GM18499 (cell line): Measurements from ENCODE around the gene SLC29A1.
"Not testable (repeated sequence)": the region's sequence is repeated elsewhere in the genome, so short reads cannot be mapped to it uniquely, and the experiment has no call there.

Experiments used
- ATAC-seq: cut with Tn5 transposase; IDR thresholded peaks from one replicate; pipeline ENCODE4 v1.9.1; 2021; ENCODE audit warnings: moderate number of reproducible peaks; ENCODE audit not compliant: insufficient read depth, unreplicated experiment

Gene SLC29A1

DNA sequence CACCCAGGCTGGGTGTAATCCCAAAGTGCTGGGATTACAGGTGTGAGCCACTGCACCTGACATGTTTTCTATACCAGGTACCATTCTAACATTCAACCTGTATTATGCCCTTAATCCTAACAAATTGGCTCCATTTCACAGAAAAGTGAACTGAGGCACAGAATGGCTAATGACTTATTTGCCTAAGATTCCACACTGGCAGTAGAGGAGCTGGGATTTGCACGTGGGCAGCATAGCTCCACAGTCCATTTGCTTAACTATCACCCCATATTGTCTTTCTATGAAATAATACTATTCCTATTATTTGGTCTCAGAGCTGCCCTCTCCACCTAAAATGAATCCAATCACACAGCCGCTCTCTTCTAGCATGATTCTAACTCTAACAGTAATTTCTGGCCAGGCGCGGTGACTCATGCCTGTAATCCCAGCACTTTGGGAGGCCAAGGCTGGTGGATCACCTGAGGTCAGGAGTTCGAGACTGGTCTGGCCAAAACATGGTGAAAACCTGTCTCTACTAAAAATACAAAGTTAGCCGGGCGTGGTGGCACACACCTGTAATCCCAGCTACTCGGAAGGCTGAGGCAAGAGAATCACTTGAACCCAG, 30.0 kb upstream of the SLC29A1 start:
- ATAC-seq = no peak

DNA sequence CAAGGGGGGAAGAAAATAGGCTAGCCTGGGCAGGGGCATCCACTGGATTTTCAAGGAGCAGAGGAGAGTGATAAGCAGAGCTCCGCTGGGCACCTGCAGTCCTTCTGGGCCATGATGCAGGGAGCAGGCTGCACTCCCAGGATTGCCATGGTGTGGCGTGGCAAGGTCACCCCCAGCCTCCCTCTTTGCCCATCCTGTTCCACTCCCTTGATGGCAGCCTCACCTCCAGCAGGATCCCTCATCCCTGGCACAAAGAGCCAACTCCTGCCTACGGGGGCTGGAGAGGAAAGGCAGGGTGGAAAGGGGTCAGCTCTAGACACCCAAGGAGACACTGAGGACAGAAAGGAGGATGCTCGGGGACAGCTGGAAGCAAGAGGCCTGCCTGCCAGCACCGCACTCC, 29.1 kb upstream of the SLC29A1 start:
- ATAC-seq = no peak

DNA sequence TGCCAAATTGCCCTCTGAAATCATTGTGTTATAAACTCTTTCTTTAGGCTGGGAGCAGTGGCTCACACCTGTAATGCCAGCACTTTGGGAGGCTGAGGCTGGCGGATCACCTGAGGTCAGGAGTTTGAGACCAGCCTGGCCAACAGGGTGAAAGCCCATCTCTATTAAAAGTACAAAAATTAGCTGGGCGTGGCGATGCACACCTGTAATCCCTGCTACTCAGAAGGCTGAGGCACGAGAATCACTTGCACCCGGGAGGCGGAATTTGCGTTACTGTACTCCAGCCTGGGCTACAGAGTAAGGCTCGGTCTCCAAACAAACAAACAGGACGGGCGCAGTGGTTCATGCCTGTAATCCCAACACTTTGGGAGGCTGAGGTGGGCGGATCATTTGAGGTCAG, 27.0 kb upstream of the SLC29A1 start:
- ATAC-seq = not testable (repeated sequence)

DNA sequence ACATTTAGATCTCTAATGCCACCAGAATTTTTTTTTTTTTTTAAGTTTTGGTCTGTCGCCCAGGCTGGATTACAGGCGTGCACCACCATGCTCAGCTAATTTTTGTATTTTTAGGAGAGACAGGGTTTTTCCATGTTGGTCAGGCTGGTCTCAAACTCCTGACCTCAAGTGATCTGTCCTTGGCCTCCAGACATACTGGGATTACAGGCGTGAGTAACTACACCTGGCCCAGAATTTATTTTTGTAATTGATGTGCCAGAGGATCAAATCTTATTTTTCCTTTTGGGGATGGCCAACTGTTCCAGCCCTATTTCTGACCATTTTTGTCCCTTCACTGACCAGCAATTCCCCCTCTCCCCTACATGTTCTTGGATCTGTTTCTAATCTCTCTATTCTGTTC, 24.7 kb upstream of the SLC29A1 start:
- ATAC-seq = no peak

DNA sequence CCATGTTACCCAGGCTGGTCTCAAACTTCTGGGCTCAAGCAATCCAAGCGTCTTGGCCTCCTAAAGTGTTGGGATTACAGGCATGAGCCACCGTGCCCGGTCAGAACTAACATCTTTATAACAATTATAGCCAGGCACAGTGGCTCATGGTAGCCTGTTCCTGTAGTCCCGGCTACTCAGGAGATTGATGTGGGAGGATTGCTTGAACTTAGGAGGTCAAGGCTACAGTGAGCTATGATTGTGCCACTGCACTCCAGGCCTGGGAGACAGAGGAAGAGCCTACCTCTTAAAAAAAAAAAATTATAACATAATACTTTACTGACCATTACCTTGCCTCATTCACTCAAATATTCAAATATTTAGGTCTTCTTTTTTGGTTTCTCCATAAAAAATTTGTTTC, 23.5 kb upstream of the SLC29A1 start:
- ATAC-seq = no peak

DNA sequence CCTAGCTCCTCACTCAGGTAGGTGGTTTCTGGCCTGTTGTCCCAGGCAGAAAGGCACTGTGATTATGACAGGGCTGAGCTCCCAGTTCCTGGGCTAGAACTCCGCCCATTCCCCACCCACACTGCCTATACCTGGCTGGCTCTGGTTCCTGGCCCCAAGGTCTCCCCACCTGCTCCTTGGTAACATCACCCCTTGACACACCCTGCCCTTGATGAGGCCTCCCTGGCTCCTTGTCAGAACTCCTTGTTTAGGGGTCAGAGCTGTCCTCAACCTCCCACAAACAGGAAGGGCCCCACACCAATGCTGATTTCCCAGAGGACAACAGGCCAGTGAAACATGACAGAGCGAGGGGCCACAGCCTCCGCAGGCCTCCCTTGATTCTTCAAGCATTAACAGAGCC, 22.2 kb upstream of the SLC29A1 start:
- ATAC-seq = no peak

DNA sequence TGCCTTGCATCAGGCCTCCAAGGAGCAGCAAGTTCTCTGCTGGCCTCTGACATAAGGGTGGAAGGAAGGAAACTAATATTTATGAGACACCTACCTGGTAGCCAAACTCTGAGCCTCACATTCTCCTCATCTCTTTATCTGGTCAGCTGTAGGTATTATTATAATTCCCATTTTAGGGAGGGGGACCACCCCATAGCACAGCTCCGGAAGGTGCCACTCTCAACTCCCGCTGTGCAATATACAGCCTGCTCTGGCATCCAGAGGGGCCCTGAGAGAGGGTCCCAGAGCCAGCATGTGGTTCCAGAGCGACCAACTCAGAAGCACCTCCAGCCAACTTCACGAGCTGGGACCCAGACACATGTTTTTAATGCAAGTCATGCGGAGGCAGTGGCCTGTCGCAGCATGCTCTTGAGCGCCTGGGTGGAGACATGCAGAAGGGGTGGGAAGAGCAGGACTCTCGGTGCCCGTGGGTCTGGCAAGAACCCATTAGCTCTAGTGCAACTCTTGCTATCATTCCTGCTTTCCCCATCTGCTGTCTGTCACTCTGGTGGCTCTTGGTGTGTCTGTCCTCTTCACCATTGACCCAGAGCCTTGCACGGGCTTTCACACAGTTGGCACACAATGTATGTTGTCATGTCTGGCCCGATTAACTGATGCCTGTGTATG, 21.6 kb upstream of the SLC29A1 start:
- no peak for ATAC-seq

DNA sequence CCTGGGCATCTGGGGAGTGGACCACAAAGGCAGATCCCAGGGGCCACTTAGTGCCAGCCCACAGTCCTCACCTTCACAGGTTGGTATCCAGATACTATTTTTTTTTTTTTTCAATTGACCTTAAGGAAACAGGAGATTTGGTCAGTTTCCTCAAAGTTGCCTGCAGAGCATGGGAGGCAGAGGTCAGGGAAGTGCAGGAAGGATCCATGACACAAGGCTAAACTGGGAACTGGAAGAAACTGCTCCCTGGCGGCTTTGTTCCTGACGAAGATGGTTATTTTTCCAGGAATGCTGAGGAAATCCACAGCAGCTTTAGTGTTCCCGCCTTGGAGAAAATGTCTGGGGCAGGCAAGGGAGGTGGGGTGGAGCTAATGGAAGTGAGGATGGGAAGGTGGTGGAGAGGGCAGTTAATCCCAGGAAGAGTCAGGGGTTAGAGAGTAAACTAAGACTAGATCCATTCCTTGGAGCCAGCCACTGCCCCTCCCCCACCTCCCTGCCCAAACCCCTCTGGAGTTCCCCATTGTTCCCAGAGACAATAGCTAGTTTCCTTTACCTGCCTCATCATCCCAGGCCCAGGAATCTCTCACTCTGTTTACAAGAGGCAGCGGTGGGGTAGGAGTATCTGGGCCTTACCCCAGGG, 20.9 kb upstream of the SLC29A1 start:
- ATAC-seq = no peak

DNA sequence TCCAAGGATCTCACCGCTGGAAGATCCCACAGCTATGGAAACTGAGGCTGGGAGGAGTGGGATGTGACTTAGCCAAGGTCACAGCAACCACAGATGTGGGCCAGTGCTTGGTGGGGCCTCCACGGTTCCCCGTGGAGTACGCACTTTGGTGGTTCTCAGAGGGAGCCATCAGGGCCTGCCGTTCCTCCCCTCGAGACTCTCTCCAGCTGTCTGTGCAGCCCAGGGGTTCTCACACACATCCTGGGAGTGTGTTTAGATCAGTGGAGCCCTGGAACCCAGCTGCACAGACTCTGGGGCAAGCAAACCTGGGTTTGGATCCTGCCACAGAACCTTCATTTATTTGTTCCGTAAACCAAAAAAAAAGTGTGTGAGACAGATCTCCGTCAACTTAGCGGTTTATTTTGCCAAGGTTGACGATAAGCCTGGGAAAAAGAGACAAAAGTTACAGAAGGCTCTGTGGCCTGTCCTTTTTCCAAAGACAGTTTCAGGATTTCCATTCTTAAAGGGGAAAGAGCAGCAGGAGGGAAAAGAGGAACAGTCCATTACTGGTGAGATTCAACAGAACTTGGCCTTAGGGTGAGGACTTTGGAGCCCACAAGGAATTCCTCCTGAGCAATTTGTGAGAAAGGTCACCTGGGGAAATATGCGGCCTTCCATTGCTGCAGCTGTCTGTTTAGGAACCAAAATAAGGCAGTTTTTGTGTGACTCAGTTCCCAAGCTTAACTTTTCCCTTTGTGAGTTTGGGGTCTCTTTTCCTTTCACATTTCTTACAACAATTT, 20.2 kb upstream of the SLC29A1 start:
- ATAC-seq = no peak

DNA sequence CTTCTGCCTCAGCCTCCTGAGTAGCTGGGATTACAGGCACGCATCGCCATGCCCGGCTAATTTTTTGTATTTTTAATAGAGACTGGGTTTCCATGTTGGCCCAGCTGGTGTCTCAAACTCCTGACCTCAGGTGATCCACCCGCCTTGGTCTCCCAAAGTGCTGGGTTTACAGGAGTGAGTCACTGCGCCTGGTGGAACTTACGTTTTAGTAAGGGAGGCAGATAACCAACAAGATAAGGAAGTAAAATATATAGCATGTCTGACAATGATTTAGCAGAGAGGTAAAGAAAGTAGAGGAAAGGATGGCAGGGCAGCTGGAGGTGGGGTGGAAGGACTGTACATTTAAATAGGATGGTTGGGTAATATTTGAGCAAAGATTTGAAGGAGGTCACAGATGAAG, 19.4 kb upstream of the SLC29A1 start:
- no peak for ATAC-seq

DNA sequence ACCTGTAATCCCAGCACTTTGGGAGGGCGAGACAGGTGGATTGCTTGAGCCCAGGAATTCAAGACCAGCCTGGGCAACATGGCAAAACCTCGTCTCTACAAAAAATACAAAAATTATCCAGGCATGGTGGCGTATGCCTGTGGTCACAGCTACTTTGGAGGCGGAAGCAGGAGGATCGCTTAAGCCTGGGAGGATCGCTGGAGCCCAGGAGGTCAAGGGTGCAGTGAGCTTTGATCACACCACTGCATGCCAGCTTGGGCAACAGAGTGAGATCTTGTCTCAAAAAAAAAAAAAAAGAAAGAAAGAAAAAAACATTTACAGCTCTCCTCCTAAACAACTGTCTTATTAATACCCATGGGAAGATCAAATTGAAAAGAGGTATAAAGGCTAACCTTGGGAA, 15.4 kb upstream of the SLC29A1 start:
- no peak for ATAC-seq

DNA sequence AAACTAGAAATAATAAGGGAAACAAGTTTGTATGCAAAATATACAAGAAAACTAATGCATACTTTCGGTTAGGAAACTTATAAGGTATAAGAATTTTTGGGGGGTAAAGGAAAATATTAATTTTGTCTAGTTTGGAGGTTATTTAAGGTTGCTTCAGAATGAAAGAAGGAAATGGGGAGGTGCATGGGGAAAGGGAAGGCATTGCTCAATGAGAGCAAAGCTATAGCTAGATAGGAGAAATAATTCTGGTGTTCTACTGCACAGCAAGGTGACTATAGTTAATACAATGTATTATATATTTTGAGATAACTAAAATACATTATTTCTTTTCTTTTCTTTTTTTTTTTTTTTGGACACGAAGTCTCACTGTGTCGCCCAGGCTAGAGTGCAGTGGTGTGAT, 12.1 kb upstream of the SLC29A1 start:
- ATAC-seq = no peak

DNA sequence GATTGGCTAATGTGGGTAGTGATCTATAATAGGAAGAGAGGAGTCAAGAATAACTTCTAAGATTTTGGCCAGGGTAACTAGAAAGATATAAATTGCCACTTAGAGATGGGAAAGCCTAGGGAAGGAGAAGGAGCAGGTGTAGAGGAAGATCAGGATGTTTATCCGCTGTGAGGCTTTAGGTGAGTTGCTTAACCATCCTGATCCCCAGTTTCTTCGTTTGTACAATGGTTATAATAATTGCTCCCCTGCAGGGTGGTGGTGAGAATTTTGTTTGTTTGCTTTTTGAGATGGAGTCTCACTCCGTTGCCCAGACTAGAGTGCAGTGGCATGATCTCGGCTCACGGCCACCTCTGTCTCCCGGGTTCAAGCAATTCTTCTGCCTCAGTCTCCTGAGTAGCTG, 9.1 kb upstream of the SLC29A1 start:
- ATAC-seq = no peak

DNA sequence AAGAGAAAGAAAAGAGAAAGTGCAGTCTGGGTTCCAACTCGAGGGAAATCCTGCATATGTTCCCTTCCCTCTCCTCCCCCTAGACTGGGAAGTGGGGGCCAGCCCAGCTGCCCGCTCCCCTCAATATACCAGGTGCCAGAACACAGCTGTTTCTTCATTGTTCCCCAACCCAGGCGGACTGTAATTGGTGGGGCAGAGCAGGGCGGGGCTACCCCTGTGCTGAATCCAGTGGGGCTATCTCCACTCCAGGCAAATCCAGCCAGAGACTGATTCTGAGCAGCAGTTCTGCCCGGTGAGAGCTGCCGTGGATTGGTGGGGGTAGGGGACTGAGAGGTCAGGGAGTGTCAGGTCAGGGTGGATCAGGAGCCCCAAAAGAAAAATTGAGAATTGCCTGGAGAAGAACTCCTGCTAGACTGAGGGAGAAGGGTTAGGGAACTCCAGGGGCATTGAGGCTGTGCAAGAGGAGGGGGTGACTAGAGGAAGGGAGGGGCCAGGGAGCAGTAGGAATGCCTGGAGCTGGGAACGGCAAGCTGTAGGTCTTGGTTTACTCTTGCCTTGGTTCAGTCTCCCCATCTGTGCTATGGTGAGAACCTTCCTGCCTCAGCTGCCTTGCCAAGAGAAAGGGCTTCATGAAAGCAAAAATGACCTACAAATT, 6.6 kb upstream of the SLC29A1 start, which contains the start of gene MYMX:
Gene MYMX, plus strand, starts transcription at position 250 of the 655 bp plus-strand sequence. CDS start 546 bp downstream, outside the sequence.
- no peak for ATAC-seq

DNA sequence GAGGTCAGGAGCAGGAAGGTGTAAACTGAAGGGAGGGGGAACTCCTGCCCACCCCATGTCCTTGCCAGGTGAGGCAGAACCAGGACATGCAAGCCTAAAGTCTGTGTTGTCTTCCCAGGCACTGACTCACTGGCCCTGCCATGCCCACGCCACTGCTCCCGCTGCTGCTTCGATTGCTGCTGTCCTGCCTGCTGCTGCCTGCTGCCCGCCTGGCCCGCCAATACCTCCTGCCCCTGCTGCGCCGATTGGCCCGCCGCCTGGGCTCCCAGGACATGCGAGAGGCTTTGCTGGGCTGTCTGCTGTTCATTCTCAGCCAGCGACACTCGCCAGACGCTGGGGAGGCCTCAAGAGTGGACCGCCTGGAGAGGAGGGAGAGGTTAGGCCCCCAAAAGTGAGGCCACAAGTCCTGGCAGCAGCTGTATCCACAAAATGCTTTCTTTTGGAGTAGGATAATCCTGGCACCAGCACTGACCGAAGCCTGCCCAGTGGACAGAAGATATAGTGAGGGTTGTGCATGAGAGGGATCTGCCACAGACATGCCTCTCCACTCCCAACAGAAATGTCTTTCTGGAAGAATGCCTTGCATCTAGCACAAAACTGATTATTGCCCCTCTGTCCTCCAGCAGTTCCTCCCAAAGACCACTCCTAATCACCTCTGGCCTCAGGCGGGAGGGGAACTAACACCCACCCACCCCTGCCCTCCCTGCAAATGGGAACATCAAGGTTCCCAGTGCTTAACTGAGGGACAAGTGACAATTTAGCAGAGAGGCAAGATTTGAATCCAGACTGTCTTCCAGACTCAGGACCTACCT, 5.9 kb upstream of the SLC29A1 start:
- no peak for ATAC-seq

DNA sequence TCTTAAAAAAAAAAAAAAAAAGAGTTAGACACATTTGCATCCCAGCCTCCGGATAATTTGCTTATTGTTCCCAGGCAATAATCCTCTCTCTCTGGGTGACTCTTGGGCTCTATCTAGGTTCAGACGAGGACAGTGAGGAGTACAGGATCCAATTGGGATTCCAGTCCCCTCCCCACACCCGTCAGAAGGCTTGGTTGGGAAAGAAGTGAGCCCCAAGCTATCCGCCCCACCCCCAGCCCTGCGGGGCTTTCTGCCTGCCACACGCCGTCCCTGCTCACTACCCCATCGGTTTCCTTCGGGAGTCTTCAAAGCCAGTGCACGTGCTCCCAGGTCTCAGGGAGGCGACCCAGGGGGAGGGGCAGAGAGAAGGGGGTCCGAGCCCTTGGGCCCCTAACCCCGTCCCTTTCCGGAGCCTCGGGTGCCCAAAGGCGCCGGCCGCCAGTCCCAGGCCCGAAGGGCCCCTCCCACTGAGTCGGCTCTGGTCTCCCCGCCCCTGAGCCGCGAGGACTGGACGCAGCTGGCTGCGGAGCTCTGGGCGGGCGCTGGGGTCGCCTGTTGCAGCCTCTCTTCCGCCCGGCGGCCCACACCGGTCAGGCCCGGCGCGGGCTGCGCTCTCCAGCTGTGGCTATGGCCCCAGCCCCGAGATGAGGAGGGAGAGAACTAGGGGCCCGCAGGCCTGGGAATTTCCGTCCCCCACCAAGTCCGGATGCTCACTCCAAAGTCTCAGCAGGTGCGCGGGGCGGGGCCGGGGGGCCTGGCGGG, 4.2 kb upstream of the SLC29A1 start:
- ATAC-seq = no peak

DNA sequence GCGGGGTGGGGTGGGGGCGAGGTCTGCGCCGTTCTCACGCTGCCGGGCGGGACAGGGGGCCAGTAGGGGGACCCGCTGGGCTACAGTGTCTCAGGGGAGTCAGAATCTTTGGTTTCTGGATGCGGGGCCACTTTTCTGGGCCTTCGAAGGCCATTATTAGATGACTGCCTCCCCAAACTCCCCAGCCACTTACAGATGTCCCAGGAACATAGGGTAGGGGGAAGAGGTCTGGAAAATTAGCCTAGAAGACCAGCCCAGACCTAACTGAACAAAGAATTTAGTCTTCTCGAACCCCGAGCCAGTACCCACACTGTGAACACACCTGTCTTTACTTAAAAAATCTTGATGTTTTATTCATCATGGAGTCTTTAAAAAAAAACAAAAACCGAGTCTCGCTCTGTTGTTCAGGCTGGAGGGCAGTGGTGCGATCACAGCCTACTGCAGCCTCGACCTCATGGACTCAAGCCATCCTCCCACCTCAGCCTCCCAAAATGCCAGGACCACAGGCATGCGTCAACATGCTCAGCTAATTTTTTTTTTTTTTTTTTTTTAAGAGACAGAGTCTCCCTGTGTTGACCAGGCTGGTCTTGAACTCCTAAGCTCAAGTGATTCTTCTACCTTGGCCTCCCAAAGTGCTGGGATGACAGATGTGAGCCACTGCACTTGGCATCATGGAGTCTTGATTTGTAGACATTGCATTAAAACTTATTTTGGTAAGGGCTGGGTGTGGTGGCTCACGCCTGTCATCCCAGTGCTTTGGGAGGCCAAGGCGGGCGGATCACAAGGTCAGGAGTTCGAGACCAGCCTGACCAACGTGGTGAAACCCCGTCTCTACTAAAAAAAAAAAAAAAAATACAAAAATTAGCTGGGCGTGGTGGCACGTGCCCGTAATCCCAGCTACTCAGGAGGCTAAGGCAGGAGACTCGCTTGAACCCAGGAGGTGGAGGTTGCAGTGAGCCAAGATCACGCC, 3.3 kb upstream of the SLC29A1 start:
- no peak for ATAC-seq

DNA sequence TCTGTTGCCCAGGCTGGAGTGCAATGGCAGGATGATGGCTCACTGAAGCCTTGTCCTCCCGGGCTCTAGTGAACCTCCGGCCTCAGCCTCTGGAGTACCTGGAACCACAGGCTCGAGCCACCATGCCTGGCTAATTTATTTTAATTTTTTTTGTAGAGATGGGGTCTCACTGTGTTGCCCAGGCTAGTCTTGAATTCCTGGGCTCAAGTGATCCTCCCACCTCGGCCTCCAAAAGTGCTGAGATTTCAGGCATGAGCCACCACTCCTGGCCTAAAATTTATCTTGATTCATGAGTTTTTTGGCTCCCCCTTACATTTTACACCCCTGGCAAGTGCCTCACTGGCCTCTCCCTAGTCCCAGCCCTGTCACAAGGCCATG, 2.5 kb upstream of the SLC29A1 start:
- no peak for ATAC-seq
